HG02870 (cell line): Measurements from ENCODE around the gene CSTA.

ENCODE experiments used
- ATAC-seq: cut with Tn5 transposase; IDR thresholded peaks from one replicate; pipeline ENCODE4 v1.9.1; 2021; ENCODE audit warnings: mild to moderate bottlenecking, moderate library complexity; ENCODE audit not compliant: unreplicated experiment

Gene CSTA

DNA sequence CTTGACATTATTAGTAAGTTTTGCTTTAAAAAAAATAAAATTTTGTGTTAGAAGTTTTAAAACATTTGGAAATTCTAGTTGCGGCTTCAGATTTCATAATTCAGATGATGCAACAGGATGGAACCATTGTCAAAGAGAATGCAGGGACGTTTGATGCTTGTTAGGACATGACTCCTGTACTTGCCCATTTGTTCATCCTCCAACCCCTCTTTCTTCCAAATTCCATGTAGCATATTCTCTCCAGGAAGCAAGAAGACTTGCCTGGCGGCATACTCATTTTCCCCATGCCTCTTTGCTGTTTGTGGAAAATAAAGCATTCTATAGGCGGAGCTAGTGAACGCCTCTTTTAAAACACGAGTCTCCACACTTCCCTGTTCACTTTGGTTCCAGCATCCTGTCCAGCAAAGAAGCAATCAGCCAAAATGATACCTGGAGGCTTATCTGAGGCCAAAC is at the start of gene CSTA:
Gene CSTA (plus strand): TSS at position 378 of the 453 bp plus-strand sequence. CDS start 45 bp downstream, at position 423.
- no peak for ATAC-seq

- ATAC-seq = no peak
Observed at GRCh38 chr3:122281891-122282290, 43.2 kb upstream of the CSTA start.

DNA sequence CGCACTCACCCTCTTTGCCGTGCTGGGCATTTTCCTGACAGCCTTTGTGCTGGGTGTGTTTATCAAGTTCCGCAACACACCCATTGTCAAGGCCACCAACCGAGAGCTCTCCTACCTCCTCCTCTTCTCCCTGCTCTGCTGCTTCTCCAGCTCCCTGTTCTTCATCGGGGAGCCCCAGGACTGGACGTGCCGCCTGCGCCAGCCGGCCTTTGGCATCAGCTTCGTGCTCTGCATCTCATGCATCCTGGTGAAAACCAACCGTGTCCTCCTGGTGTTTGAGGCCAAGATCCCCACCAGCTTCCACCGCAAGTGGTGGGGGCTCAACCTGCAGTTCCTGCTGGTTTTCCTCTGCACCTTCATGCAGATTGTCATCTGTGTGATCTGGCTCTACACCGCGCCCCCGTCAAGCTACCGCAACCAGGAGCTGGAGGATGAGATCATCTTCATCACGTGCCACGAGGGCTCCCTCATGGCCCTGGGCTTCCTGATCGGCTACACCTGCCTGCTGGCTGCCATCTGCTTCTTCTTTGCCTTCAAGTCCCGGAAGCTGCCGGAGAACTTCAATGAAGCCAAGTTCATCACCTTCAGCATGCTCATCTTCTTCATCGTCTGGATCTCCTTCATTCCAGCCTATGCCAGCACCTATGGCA is 41.1 kb upstream of the CSTA start:
- no peak for ATAC-seq

DNA sequence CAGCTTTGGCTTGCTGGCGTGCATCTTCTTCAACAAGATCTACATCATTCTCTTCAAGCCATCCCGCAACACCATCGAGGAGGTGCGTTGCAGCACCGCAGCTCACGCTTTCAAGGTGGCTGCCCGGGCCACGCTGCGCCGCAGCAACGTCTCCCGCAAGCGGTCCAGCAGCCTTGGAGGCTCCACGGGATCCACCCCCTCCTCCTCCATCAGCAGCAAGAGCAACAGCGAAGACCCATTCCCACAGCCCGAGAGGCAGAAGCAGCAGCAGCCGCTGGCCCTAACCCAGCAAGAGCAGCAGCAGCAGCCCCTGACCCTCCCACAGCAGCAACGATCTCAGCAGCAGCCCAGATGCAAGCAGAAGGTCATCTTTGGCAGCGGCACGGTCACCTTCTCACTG is 40.6 kb upstream of the CSTA start:
- no peak for ATAC-seq

DNA sequence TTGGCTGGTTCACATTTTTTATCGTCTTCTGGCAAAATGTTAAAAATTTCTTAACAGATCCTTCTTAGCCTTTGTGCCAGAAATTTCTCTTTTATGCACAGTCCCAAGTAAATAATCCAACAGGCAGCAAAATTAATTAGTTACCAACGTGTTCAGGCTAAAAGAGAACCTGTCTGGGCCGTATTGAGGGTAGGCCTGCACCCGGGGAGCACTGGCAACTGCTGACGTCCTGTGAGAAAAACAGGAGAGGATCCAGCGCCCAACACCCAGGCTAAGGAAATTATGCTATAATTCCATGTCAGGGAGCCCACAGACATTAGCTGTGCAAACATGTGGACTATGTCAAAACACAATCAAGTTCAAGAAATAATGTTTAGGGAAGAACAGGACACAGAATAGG is 30.7 kb upstream of the CSTA start:
- no peak for ATAC-seq

- no peak for ATAC-seq
Observed at GRCh38 chr3:122295266-122296062, 29.6 kb upstream of the CSTA start.

- peak; percentile 71 for ATAC-seq
Observed at GRCh38 chr3:122298239-122298638, 26.8 kb upstream of the CSTA start.

DNA sequence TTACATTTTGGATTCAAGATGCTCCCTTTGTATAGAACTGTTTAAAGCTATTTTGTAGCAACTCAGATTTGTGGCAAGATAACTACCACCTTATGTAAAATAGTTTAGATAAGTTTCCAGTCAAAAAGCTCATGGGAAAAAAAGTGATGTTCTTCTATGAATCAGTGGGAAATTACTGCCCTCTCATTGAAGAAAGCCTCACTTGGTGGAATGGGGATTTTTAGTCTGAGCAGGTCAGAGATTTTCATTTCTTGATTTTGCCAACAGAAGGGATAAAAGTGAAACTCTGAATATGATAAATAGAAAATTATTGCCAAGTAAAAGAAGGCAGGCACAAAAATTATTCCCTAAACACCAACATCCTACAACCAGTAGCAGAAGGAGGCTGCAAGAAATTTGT is 25.8 kb upstream of the CSTA start:
- ATAC-seq = no peak

DNA sequence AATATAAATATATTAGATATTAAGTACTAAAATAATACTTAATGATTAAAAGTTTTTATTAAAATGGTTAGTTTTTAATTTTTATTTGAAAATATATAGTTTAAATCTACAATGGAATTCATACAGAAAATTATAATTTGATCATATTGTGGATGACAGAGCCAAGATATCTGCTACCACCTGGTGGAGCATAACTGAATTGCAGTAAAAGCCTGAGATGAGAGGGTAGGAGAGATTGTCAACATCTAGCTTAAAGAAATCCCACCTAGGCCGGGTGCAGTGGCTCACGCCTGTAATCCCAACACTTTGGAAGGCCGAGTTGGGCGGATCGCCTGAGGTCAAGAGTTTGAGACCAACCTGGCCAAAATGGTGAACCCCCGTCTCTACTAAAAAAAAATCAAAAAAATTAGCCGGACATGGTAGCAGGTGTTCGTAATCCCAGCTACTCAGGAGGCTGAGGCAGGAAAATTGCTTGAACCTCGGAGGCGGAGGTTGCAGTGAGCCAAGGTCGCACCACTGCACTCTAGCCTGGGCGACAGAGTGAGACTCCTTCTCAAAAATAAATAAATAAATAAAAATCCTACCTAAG is 25.1 kb upstream of the CSTA start:
- ATAC-seq = no peak

GRCh38 chr3:122301063-122301462 is 24.0 kb upstream of the CSTA start:
- ATAC-seq = peak; percentile 61

DNA sequence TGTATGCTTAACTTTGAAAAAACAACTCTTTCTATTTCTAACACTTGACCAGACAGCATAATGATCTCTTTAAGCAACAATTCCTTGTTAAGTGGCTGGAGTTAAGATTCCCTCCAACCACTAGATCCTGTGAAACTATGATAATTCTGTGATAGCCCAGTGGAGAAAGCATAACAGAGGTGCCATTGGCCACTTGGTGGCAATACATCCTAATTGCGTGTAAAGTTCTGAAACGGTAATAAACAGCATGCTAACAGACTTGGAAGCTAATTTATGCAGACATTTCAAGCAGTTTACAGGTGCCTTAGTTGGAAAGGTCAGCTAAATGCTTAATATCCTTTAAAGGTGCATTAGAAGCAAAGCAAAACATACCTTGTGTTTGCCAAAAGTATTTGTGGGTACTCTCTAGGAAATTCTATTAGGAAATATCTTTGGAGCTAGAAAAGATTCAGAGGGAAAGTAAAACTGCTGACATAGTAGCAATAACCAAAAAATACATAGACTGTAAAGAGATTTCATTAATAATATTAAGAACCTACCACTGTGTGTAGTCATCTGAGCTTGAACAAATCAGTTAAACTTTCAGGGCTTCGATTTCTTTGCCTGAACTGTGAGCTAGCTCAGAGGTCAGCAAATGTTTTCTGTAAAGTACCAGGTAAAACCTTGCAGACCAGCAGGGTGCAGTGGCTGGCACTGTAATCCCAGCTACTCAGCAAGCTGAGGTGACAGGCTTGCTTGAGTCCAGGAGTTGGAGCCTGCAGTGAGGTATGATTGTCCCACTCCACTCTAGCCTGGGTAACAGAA is 19.0 kb upstream of the CSTA start:
- ATAC-seq = peak; percentile 49

DNA sequence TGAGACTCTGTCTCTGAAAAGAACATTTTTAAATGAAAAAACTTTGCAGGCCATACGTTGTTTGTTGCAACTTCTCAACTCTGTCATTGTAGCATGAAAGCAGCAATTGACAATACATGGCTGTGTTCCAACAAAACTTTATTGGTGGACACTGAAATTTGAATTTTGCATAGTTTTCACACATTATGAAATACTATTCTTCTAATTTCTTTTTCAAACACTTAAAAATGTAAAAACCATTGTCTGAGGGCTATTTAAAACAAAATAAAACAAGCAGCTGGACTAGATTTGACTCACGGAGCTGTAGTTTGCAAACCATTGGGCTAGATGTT is 18.5 kb upstream of the CSTA start:
- ATAC-seq = no peak

DNA sequence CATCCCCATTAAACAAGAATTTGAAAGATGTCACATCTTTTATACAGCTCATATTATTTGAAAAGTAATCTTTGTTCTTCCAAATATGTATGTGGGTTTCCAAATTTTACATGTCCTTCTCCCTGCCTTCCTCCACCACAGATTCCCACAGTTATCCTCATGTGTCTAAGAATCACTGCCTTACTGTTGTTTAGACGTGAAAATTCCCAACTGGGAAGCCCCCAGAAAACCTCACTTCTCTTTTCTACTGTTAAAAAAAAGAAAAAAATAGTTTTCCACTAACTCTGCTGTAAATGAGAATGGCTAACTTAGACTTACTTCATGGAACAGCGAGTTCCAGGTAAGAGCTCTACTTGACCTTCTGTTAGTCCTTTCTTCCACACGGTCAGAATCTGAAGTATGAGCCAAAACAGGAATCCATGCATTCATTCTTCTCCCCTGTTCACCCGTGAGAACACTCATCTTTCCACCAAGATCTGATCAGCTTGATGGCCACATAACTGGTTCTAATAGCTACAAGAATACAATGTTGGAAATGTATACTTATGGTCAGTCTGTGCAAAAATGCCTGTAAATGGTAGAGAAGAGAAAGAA is 17.9 kb upstream of the CSTA start:
- no peak for ATAC-seq

DNA sequence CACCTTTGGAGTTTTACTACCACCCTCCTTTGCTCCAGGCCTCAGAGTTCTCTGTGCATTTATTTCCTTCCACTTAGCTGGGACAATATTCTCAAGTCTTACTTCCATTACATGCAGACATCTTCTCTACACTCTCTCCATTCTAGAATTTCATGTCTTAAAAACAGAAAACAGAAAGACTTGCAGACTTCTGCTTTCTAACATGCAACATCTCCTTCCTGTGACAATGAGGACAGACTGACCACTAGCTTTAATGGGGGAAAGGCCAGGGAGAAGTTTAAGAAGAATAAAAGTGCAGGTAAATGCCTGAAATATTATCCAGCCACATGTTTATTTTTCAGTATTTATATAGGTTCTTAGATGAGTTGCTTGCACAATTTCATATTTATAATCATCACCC is 17.1 kb upstream of the CSTA start:
- no peak for ATAC-seq

GRCh38 chr3:122310361-122310760 is 14.7 kb upstream of the CSTA start:
- ATAC-seq = no peak

- no peak for ATAC-seq
Observed at GRCh38 chr3:122312826-122313225, 12.2 kb upstream of the CSTA start.

- ATAC-seq = no peak
Observed at GRCh38 chr3:122313281-122313680, 11.8 kb upstream of the CSTA start.

DNA sequence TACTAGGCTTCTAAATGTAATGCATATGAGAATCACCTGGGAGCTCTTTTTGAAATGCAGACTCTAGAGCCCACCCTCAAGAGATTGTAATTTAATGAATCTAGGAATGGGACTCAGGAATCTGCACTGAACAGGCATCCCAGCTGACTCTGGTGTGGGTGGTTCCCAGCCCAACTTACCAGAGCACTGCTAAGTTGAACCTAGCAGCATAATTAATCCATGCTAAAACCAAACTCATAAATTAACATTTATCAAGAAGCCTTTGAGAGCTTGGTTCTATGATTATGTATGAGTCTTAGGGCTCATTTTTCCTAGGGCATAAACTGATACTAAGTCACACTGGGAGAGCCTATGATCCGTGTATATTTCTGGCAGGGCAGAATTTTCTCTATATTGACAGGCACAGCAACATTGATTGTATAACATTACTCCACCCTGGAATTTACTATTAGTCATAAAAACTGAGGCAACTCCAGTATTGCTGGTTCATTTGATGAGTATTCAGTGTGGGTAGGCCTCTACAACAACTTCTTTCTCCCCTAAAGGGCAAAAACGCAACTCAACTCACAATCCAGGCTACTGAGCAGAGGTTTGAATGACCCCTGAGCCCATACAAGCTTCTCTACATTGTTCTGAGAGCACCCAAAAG is 10.7 kb upstream of the CSTA start:
- ATAC-seq = no peak

DNA sequence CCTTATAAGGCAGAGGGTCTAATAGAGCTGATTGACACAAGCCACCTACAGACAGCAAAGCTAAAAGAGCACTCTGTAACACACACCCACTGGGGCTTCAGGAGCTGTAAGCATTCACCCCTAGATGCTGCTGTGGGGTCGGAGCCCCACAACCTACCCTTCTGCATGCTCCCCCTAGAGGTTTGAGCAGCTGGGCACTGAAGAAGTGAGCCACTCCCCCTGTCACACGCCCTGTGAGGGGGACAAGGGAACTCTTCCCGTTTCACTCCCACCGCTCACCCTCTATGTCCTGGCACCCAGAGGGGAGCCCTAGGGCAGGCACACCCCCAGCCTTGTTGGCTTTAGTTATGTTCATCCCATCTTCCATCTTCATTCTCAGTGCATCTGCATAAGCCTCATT is 9.4 kb upstream of the CSTA start:
- no peak for ATAC-seq

- no peak for ATAC-seq
Observed at GRCh38 chr3:122316368-122316767, 8.7 kb upstream of the CSTA start.
